ENCODE results near the gene R3HDM2. TPM values are rescaled to one million over a fixed set of nuclear protein-coding genes. Genes with fewer than 3 reads are reported as not detected.
A peak's percentile ranks its signal among the peaks of the same experiment; 100 is the strongest.

Gene R3HDM2
- total and polyA plus RNA-seq, 2 of the 13 experiments (the other 11 are each of a cell fraction or from before 2014, with no cell fraction given): 11.1 to 23.5 TPM

DNA sequence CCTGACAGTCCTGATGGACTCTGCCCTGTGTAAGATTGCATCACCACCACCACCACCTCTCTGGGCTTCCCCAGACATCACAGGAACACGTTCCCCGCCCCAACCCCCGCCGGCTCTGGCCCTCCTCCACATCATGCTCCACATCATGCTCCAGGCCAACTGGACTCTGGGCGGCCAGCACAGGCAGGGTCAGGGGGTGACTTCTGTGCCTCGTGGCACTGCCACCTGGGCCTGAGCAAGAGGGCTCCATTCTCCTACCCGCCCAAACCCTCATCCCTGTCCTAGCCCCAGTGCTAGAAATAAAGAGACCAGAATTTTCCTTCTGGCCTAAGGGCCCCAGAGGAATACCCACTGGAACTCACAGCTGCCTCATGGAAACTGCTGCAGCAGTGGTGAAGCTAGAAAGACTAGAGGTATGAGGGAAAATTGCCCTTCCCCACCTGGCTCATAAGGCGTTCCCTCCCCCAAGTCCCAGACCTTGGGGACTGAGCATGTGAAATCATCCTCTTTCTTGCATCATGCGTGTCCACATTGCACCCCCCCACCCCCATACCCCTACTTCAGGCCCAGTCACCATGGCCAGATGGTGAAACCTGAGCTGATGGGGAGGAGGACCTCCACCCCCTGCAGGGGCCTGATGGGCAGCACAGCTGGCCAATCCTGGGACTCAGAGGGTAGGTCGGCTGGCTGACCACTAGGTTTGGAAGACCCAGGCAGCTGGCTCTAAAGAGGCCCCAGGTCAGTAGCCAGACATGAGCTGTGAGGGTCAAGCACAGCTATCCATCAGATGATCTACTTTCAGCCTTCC, 23.9 kb upstream of the R3HDM2 start, which contains the start of gene INHBE (continued):
- TF ChIP-seq ZBTB20 (CRISPR knock-in tag; IDR thresholded peaks at IDR 0.05; ENCODE audit: borderline replicate concordance, low read depth) (peak; percentile 91; the same call in 1 of the 2 replicates), ZNF619 (CRISPR knock-in tag; IDR thresholded peaks at IDR 0.05) (peak; percentile 63), EZH2 (conservative IDR thresholded peaks at IDR 0.05; ENCODE audit: low read depth, low read length) (no peak), PHF8 (CRISPR knock-in tag; IDR thresholded peaks at IDR 0.05) (peak; percentile 28; the same call in 1 of the 2 replicates), TMF1 (CRISPR knock-in tag; IDR thresholded peaks at IDR 0.05; ENCODE audit: low read depth) (peak; percentile 81; the same call in 1 of the 2 replicates), ATAD3A (CRISPR knock-in tag; IDR thresholded peaks at IDR 0.05) (no peak), GFI1 (CRISPR knock-in tag; IDR thresholded peaks at IDR 0.05; ENCODE audit: borderline replicate concordance) (peak; percentile 67)
- TF ChIP-seq, protein P1, sequence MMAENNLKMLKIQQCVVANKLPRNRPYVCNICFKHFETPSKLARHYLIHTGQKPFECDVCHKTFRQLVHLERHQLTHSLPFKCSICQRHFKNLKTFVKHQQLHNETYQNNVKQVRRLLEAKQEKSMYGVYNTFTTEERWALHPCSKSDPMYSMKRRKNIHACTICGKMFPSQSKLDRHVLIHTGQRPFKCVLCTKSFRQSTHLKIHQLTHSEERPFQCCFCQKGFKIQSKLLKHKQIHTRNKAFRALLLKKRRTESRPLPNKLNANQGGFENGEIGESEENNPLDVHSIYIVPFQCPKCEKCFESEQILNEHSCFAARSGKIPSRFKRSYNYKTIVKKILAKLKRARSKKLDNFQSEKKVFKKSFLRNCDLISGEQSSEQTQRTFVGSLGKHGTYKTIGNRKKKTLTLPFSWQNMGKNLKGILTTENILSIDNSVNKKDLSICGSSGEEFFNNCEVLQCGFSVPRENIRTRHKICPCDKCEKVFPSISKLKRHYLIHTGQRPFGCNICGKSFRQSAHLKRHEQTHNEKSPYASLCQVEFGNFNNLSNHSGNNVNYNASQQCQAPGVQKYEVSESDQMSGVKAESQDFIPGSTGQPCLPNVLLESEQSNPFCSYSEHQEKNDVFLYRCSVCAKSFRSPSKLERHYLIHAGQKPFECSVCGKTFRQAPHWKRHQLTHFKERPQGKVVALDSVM (CRISPR knock-in tag; IDR thresholded peaks at IDR 0.05): peak; percentile 35; the same call in 1 of the 2 replicates
- TF ChIP-seq, protein P2, sequence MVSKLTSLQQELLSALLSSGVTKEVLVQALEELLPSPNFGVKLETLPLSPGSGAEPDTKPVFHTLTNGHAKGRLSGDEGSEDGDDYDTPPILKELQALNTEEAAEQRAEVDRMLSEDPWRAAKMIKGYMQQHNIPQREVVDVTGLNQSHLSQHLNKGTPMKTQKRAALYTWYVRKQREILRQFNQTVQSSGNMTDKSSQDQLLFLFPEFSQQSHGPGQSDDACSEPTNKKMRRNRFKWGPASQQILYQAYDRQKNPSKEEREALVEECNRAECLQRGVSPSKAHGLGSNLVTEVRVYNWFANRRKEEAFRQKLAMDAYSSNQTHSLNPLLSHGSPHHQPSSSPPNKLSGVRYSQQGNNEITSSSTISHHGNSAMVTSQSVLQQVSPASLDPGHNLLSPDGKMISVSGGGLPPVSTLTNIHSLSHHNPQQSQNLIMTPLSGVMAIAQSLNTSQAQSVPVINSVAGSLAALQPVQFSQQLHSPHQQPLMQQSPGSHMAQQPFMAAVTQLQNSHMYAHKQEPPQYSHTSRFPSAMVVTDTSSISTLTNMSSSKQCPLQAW (CRISPR knock-in tag; IDR thresholded peaks at IDR 0.05): peak; percentile 78; the same call in 1 of the 2 replicates
- TF ChIP-seq, protein P3, sequence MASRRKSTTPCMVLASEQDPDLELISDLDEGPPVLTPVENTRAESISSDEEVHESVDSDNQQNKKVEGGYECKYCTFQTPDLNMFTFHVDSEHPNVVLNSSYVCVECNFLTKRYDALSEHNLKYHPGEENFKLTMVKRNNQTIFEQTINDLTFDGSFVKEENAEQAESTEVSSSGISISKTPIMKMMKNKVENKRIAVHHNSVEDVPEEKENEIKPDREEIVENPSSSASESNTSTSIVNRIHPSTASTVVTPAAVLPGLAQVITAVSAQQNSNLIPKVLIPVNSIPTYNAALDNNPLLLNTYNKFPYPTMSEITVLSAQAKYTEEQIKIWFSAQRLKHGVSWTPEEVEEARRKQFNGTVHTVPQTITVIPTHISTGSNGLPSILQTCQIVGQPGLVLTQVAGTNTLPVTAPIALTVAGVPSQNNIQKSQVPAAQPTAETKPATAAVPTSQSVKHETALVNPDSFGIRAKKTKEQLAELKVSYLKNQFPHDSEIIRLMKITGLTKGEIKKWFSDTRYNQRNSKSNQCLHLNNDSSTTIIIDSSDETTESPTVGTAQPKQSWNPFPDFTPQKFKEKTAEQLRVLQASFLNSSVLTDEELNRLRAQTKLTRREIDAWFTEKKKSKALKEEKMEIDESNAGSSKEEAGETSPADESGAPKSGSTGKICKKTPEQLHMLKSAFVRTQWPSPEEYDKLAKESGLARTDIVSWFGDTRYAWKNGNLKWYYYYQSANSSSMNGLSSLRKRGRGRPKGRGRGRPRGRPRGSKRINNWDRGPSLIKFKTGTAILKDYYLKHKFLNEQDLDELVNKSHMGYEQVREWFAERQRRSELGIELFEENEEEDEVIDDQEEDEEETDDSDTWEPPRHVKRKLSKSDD (CRISPR knock-in tag; IDR thresholded peaks at IDR 0.05; ENCODE audit: low read depth): peak; percentile 38; the same call in 1 of the 2 replicates
- TF ChIP-seq, protein P4, sequence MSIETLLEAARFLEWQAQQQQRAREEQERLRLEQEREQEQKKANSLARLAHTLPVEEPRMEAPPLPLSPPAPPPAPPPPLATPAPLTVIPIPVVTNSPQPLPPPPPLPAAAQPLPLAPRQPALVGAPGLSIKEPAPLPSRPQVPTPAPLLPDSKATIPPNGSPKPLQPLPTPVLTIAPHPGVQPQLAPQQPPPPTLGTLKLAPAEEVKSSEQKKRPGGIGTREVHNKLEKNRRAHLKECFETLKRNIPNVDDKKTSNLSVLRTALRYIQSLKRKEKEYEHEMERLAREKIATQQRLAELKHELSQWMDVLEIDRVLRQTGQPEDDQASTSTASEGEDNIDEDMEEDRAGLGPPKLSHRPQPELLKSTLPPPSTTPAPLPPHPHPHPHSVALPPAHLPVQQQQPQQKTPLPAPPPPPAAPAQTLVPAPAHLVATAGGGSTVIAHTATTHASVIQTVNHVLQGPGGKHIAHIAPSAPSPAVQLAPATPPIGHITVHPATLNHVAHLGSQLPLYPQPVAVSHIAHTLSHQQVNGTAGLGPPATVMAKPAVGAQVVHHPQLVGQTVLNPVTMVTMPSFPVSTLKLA (IDR thresholded peaks at IDR 0.05): peak; percentile 82
